Medulla oblongata (tissue), 1 donor: Measurements from ENCODE around the gene TTC24.
A peak's percentile ranks its signal among the peaks of the same experiment; 100 is the strongest.
"Not testable (repeated sequence)": the region's sequence is repeated elsewhere in the genome, so short reads cannot be mapped to it uniquely, and the experiment has no call there.

Experiments
- DNase-seq: peaks from one replicate; pipeline ENCODE4 v3.0.0-alpha.2; 2015; ENCODE audit errors: extremely low spot score

Gene TTC24

GRCh38 chr1:156608981-156609380 is 29.5 kb downstream of the TTC24 start:
- no peak for DNase-seq

GRCh38 chr1:156610072-156610471 is 30.5 kb downstream of the TTC24 start:
- not testable (repeated sequence) for DNase-seq

- no peak for DNase-seq
Observed at GRCh38 chr1:156612666-156613065, 33.1 kb downstream of the TTC24 start.

GRCh38 chr1:156615946-156616345 is 36.4 kb downstream of the TTC24 start:
- no peak for DNase-seq

GRCh38 chr1:156616463-156616862 is 36.9 kb downstream of the TTC24 start:
- peak; percentile 90 for DNase-seq

DNA sequence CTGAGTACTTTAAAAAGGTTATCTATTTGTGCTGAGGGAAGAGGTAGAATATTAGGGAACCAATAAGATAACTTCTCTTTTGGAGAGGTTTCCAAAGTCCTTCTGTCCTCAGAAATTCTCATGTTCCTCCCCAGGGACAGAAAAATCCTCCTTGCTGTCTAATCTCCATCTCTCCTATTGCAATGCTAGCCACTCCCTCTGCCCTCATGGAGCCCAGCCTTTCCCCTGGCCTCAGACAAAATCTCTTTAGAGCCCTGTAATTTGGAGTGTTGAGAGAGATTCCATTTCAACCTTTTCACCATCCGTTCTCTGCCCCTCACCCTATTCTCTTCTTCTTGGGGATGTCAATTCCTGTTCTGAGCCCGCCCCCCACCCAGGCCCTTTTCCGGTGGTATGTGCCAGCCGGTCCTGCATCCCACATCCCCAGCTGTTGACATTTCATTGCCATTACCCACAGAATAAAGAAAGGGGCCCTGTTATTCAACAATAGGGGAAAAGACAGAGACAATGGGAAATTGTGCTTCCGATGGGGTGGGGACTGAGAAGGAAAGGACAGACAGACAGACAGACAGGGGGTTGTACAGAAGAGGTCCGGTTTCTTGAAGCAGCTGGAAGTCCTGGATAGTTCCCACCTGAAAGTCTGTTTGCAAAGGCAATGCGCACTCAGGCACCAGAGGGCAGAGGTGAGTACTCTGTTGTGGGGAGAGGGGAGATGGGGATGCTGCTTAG is 39.5 kb downstream of the TTC24 start, which contains the start of gene HAPLN2:
Gene HAPLN2, plus strand, starts transcription at position 563 of the 729 bp plus-strand sequence. CDS start 4,076 bp downstream, outside the sequence.
- peak; percentile 79 for DNase-seq

DNA sequence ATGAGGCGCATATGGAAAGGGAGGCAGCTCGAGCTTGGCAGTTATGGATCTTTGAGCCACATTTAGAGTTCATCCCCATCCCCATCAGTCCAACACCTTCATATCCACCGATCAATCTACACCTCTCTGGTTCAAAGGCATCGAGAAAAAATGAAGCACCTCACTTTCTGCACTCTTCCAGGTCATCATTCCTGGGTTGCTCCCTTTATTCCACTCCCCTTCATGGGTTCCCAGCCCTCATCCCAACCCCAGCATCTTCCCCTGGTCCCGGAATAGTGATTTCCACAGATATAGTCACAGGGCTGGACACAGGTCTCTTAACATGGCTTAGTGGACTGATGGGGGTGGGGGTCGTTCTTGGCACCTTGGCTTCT is 40.0 kb downstream of the TTC24 start:
- peak; percentile 32 for DNase-seq

GRCh38 chr1:156622581-156623297 is 43.2 kb downstream of the TTC24 start:
- DNase-seq: no peak

GRCh38 chr1:156623946-156624813 is 44.7 kb downstream of the TTC24 start:
- no peak for DNase-seq

DNA sequence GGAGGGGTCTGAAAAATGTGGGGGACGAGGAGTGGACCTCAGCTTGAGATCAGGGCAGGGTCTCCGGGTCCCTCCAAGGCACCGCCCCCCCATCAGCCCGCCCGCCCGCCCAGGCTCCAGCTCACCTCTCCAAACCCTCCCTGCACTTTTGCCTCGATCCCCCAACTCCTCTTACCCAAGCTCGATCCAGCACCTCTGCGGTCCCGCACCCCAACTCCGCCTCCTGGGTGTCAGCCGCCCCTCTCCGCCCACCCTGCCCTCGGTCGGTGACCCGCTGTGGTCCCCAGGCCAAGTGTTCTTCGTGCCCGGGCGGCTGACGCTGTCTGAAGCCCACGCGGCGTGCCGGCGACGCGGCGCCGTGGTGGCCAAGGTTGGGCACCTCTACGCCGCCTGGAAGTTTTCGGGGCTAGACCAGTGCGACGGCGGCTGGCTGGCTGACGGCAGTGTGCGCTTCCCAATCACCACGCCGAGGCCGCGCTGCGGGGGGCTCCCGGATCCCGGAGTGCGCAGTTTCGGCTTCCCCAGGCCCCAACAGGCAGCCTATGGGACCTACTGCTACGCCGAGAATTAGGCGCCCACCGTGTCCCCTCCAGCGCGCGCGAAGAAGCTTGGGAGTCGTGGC is 45.4 kb downstream of the TTC24 start:
- DNase-seq: no peak

DNA sequence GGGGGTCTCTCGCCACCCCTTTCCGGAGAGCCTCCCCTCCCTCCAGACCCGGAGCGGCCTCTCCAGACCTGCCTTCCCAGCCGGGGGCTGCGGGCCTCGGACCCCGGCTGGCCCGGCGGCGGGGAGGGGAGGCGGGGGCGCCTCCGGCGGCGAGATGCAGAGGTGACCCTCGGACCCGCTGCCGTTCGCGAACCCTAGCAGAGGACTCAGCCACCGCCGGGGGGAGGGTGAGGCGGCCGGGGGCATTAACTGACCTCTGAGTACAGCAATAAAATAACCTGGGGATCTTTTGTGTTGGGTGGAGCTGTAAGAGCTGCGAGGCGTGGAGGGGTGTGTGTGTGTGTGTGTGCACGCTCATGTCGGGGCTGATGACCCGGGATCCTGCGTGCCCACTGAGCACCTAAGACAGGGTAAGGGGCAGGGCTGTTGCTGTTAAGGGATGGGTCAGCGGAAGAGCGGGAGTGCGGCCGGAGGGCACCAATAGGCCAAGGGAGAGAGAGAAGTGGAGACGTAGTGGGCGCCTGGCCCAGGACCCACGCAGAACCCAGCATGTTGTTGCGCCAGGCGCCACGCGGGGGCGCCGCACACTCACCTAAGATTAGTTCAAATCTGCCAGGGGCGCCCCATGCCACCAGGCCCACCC is 46.0 kb downstream of the TTC24 start:
- peak; percentile 77 for DNase-seq

- no peak for DNase-seq
Observed at GRCh38 chr1:156626079-156626438, 46.5 kb downstream of the TTC24 start.

DNA sequence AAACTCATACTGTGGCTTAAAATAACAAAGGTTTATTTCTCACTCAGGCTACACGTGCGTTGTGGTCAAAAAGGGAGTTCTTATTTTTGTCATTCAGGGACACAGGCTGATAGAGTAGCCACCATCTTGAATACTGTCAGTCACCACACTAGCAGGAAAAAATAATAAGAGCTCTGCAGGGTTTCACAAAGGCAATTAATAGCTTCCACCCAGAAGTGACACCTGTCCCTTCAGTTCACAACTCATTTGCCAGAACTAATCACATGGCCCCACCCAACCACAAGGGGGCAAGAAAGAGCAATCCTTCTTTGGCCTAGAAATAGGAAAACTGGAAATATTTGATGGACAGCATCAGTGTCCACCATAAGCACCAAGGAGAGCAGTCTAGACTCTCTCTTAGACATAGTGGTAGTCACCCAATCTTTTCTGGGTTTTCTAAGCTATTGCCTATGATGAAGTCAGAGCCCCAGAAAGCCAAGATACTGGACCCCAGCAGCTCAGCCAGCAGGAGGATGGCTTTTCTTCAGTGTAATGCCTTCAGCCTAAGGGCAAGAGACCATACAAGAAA is 47.9 kb downstream of the TTC24 start:
- DNase-seq: peak; percentile 74

DNA sequence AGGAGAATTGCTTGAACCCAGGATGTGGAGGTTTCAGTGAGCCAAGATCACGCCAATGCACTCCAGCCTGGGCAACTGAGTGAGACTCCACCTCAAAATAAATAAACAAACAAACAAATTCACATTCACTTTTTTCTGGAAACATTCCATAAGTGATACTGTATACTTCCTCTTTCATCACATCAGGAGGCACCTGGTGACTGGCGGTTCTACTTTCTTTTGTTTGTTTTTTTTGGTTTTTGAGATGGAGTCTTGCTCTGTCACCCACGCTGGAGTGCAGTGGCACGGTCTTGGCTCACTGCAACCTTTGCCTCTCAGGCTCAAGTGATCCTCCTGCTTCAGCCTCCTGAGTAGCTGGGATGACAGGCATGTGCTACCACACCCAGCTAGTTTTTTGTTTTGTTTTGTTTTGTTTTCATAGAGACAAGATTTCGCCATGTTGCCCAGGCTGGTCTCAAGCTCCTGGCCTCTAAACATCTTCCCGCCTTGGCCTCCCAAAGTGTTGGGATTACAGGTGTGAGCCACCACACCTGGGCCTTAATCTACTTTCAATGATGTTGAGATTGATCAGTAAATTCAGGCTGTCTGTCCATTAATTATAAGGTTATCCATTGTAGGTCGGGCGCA is 50.4 kb downstream of the TTC24 start:
- DNase-seq: no peak

DNA sequence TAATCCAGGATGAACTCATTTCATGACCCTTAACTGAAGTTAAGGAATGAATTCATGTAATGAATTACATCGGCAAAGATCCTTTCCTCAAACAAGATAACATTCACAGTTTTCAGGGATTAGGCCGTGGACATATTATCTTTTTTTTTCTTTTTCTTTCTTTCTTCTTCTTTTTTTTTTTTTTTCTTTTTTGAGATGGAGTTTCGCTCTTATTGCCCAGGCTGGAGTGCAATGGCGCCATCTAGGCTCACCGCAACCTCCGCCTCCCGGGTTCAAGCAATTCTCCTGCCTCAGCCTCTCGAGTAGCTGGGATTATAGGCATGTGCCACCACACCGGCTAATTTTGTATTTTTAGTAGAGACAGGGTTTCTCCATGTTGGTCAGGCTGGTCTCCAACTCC is 51.6 kb downstream of the TTC24 start:
- DNase-seq: not testable (repeated sequence)

GRCh38 chr1:156632355-156632754 is 52.8 kb downstream of the TTC24 start:
- DNase-seq: no peak
